HEK293 (cell line): ENCODE measurements around the gene DCDC2B.

Source experiments
- BCL11B ChIP-seq: fragments of 450-650 bp; formaldehyde crosslinking; IDR thresholded peaks from 2 replicates; pipeline ENCODE4 v1.5.1; 2016; ENCODE audit warnings: low read depth, missing biosample characterization, missing genetic modification characterization
- HOXD13 ChIP-seq: sonication (generic); formaldehyde crosslinking; IDR thresholded peaks from 2 replicates; pipeline ENCODE4 v1.8.0; 2022; ENCODE audit warnings: missing genetic modification reagents, borderline replicate concordance
- KLF16 ChIP-seq: fragments of 450-650 bp; formaldehyde crosslinking; IDR thresholded peaks from 2 replicates; pipeline ENCODE4 v1.5.1; 2017; ENCODE audit warnings: missing biosample characterization, missing genetic modification characterization
- KLF9 ChIP-seq: fragments of 450-650 bp; formaldehyde crosslinking; IDR thresholded peaks from 2 replicates; pipeline ENCODE4 v1.5.1; 2016; ENCODE audit warnings: missing biosample characterization, missing genetic modification characterization, low read depth
- PRDM1 ChIP-seq: fragments of 450-650 bp; formaldehyde crosslinking; IDR thresholded peaks from 2 replicates; pipeline ENCODE4; 2016; ENCODE audit warnings: missing biosample characterization, missing genetic modification characterization
- ZNF112 ChIP-seq: fragments of 450-650 bp; formaldehyde crosslinking; IDR thresholded peaks from 2 replicates; pipeline ENCODE4 v1.5.0; 2017; ENCODE audit warnings: missing biosample characterization, missing genetic modification characterization
- ZNF121 ChIP-seq: fragments of 450-650 bp; formaldehyde crosslinking; IDR thresholded peaks from 2 replicates; pipeline ENCODE4 v1.5.1; 2016; ENCODE audit warnings: missing biosample characterization, missing genetic modification characterization
- ZNF155 ChIP-seq: fragments of 450-650 bp; formaldehyde crosslinking; IDR thresholded peaks from 2 replicates; pipeline ENCODE4 v1.5.1; 2016; ENCODE audit warnings: missing biosample characterization, missing genetic modification characterization
- ZNF157 ChIP-seq: fragments of 450-650 bp; formaldehyde crosslinking; IDR thresholded peaks from 2 replicates; pipeline ENCODE4 v1.5.1; 2016; ENCODE audit warnings: missing biosample characterization, missing genetic modification characterization
- ZNF16 ChIP-seq: fragments of 450-650 bp; formaldehyde crosslinking; IDR thresholded peaks from 2 replicates; pipeline ENCODE4 v1.5.1; 2016; ENCODE audit warnings: low read depth, missing biosample characterization, missing genetic modification characterization
- ZNF174 ChIP-seq: fragments of 450-650 bp; formaldehyde crosslinking; IDR thresholded peaks from 2 replicates; pipeline ENCODE4 v1.5.0; 2017; ENCODE audit warnings: missing biosample characterization, mild to moderate bottlenecking, missing genetic modification characterization
- ZNF248 ChIP-seq: fragments of 450-650 bp; formaldehyde crosslinking; IDR thresholded peaks from 2 replicates; pipeline ENCODE4 v1.5.1; 2017; ENCODE audit warnings: missing biosample characterization, missing genetic modification characterization
- ZNF311 ChIP-seq: fragments of 450-650 bp; formaldehyde crosslinking; IDR thresholded peaks from 2 replicates; pipeline ENCODE4 v1.5.1; 2017; ENCODE audit warnings: missing biosample characterization, missing genetic modification characterization, borderline replicate concordance
- ZNF350 ChIP-seq: fragments of 450-650 bp; formaldehyde crosslinking; IDR thresholded peaks from 2 replicates; pipeline ENCODE4 v1.5.0; 2017; ENCODE audit warnings: missing biosample characterization, mild to moderate bottlenecking, missing genetic modification characterization
- ZNF501 ChIP-seq: fragments of 450-650 bp; formaldehyde crosslinking; IDR thresholded peaks from 2 replicates; pipeline ENCODE4 v1.5.1; 2016; ENCODE audit warnings: missing biosample characterization, missing genetic modification characterization
- ZNF548 ChIP-seq: fragments of 450-650 bp; formaldehyde crosslinking; IDR thresholded peaks from 2 replicates; pipeline ENCODE4 v1.5.1; 2016; ENCODE audit warnings: missing biosample characterization, missing genetic modification characterization
- ZNF585B ChIP-seq: fragments of 450-650 bp; formaldehyde crosslinking; IDR thresholded peaks from 2 replicates; pipeline ENCODE4 v1.5.1; 2016; ENCODE audit warnings: missing biosample characterization, missing genetic modification characterization
- ZNF664 ChIP-seq: fragments of 450-650 bp; formaldehyde crosslinking; IDR thresholded peaks from 2 replicates; pipeline ENCODE4 v1.5.1; 2016; ENCODE audit warnings: missing biosample characterization, missing genetic modification characterization
- ZNF830 ChIP-seq: fragments of 450-650 bp; IDR thresholded peaks from 2 replicates; pipeline ENCODE4 v1.5.0; 2018; ENCODE audit warnings: missing biosample characterization, missing genetic modification characterization, low read depth, mild to moderate bottlenecking, moderate library complexity
- ZNF843 ChIP-seq: fragments of 450-650 bp; formaldehyde crosslinking; IDR thresholded peaks from 2 replicates; pipeline ENCODE4 v1.5.1; 2016; ENCODE audit warnings: missing biosample characterization, missing genetic modification characterization
- TF ChIP-seq, protein P1 (sequence below): fragments of 450-650 bp; formaldehyde crosslinking; IDR thresholded peaks from 2 replicates; pipeline ENCODE4 v1.5.1; 2016; ENCODE audit warnings: missing biosample characterization, missing genetic modification characterization, borderline replicate concordance
- TF ChIP-seq, protein P2 (sequence below): fragments of 450-650 bp; formaldehyde crosslinking; IDR thresholded peaks from 2 replicates; pipeline ENCODE4 v1.5.1; 2016; ENCODE audit warnings: missing biosample characterization, missing genetic modification characterization
- TF ChIP-seq, protein P3 (sequence below): fragments of 450-650 bp; formaldehyde crosslinking; IDR thresholded peaks from 2 replicates; pipeline ENCODE4 v1.5.1; 2017; ENCODE audit warnings: missing biosample characterization, missing genetic modification characterization
- TF ChIP-seq, protein P4 (sequence below): fragments of 450-650 bp; formaldehyde crosslinking; IDR thresholded peaks from 2 replicates; pipeline ENCODE4 v1.5.1; 2016; ENCODE audit warnings: missing biosample characterization, missing genetic modification characterization
- TF ChIP-seq, protein P5 (sequence below): fragments of 450-650 bp; formaldehyde crosslinking; IDR thresholded peaks from 2 replicates; pipeline ENCODE4 v1.5.1; 2016; ENCODE audit warnings: missing biosample characterization, missing genetic modification characterization
- TF ChIP-seq, protein P6 (sequence below): fragments of 450-650 bp; formaldehyde crosslinking; IDR thresholded peaks from 2 replicates; pipeline ENCODE4 v1.5.1; 2016; ENCODE audit warnings: missing biosample characterization, missing genetic modification characterization
- TF ChIP-seq, protein P7 (sequence below): fragments of 450-650 bp; formaldehyde crosslinking; IDR thresholded peaks from 2 replicates; pipeline ENCODE4 v1.5.1; 2016; ENCODE audit warnings: missing biosample characterization, missing genetic modification characterization

Gene DCDC2B

DNA sequence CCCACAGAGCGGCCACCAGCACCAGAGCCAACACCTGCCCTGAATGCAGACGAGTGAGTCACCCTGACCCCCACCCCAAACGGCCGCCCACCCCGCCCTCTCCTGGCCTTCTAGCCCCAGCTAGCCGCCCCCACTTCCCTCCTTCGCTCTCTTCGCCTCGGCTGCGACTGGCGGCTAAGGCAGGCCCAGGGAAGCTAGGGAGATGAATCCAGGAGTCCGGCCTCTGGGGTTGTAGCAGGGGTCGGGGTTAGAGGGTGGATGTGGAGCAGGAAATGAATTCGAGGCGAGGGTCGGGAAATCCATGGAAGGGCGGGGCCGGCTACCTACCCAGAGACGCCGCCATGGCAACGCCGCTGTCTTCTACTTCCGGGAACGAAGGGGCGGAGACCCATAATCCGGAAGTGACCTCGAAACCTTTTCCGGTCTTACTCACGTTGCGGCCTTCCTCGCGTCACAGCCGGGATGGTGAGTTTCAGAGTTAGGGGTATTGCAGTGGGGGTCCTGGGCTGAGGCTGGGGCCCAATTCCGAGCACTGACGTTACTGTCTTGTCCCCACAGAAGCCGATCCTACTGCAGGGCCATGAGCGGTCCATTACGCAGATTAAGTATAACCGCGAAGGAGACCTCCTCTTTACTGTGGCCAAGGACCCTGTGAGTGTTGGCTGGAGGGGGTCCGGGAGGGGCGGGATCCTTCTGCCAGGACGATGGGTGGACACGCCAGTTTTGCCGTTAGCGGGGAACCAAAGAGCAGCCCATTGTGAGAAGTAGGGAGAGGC, 13.3 kb downstream of the DCDC2B start, which contains the start of the genes EIF3I and TMEM234 (continued):
- no peak for TF ChIP-seq ZNF155 (tag by site-specific recombination)
- no peak for TF ChIP-seq ZNF843
- no peak for TF ChIP-seq ZNF585B (tag by site-specific recombination)
- no peak for TF ChIP-seq ZNF548 (tag by site-specific recombination)
- TF ChIP-seq PRDM1 (tag by site-specific recombination): no peak
- no peak for TF ChIP-seq HOXD13 (CRISPR knock-in tag)
- TF ChIP-seq, protein P1, sequence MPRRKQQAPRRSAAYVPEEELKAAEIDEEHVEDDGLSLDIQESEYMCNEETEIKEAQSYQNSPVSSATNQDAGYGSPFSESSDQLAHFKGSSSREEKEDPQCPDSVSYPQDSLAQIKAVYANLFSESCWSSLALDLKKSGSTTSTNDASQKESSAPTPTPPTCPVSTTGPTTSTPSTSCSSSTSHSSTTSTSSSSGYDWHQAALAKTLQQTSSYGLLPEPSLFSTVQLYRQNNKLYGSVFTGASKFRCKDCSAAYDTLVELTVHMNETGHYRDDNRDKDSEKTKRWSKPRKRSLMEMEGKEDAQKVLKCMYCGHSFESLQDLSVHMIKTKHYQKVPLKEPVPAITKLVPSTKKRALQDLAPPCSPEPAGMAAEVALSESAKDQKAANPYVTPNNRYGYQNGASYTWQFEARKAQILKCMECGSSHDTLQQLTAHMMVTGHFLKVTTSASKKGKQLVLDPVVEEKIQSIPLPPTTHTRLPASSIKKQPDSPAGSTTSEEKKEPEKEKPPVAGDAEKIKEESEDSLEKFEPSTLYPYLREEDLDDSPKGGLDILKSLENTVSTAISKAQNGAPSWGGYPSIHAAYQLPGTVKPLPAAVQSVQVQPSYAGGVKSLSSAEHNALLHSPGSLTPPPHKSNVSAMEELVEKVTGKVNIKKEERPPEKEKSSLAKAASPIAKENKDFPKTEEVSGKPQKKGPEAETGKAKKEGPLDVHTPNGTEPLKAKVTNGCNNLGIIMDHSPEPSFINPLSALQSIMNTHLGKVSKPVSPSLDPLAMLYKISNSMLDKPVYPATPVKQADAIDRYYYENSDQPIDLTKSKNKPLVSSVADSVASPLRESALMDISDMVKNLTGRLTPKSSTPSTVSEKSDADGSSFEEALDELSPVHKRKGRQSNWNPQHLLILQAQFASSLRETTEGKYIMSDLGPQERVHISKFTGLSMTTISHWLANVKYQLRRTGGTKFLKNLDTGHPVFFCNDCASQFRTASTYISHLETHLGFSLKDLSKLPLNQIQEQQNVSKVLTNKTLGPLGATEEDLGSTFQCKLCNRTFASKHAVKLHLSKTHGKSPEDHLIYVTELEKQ (tag by site-specific recombination): no peak
- TF ChIP-seq, protein P2, sequence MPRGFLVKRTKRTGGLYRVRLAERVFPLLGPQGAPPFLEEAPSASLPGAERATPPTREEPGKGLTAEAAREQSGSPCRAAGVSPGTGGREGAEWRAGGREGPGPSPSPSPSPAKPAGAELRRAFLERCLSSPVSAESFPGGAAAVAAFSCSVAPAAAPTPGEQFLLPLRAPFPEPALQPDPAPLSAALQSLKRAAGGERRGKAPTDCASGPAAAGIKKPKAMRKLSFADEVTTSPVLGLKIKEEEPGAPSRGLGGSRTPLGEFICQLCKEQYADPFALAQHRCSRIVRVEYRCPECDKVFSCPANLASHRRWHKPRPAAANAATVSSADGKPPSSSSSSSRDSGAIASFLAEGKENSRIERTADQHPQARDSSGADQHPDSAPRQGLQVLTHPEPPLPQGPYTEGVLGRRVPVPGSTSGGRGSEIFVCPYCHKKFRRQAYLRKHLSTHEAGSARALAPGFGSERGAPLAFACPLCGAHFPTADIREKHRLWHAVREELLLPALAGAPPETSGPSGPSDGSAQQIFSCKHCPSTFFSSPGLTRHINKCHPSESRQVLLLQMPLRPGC (tag by site-specific recombination): no peak
- TF ChIP-seq ZNF501: peak; percentile 71; the same call in 1 of the 2 replicates
- TF ChIP-seq KLF9: peak; percentile 85
- no peak for TF ChIP-seq BCL11B (tag by site-specific recombination)
- TF ChIP-seq ZNF311: no peak
- no peak for TF ChIP-seq ZNF121 (tag by site-specific recombination)
- TF ChIP-seq ZNF248 (tag by site-specific recombination): no peak
- TF ChIP-seq ZNF174 (tag by site-specific recombination): no peak
- TF ChIP-seq ZNF157 (tag by site-specific recombination): no peak
- no peak for TF ChIP-seq ZNF664 (tag by site-specific recombination)
- 0 out of 2 replicates have a peak, but pooled peaks have one; percentile 40 for TF ChIP-seq KLF16 (tag by site-specific recombination)
- TF ChIP-seq, protein P3, sequence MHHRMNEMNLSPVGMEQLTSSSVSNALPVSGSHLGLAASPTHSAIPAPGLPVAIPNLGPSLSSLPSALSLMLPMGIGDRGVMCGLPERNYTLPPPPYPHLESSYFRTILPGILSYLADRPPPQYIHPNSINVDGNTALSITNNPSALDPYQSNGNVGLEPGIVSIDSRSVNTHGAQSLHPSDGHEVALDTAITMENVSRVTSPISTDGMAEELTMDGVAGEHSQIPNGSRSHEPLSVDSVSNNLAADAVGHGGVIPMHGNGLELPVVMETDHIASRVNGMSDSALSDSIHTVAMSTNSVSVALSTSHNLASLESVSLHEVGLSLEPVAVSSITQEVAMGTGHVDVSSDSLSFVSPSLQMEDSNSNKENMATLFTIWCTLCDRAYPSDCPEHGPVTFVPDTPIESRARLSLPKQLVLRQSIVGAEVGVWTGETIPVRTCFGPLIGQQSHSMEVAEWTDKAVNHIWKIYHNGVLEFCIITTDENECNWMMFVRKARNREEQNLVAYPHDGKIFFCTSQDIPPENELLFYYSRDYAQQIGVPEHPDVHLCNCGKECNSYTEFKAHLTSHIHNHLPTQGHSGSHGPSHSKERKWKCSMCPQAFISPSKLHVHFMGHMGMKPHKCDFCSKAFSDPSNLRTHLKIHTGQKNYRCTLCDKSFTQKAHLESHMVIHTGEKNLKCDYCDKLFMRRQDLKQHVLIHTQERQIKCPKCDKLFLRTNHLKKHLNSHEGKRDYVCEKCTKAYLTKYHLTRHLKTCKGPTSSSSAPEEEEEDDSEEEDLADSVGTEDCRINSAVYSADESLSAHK: no peak
- no peak for TF ChIP-seq ZNF112 (tag by site-specific recombination)
- TF ChIP-seq, protein P4, sequence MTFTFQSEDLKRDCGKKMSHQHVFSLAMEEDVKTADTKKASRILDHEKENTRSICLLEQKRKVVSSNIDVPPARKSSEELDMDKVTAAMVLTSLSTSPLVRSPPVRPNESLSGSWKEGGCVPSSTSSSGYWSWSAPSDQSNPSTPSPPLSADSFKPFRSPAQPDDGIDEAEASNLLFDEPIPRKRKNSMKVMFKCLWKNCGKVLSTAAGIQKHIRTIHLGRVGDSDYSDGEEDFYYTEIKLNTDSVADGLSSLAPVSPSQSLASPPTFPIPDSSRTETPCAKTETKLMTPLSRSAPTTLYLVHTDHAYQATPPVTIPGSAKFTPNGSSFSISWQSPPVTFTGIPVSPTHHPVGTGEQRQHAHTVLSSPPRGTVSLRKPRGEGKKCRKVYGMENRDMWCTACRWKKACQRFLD: no peak
- TF ChIP-seq, protein P5, sequence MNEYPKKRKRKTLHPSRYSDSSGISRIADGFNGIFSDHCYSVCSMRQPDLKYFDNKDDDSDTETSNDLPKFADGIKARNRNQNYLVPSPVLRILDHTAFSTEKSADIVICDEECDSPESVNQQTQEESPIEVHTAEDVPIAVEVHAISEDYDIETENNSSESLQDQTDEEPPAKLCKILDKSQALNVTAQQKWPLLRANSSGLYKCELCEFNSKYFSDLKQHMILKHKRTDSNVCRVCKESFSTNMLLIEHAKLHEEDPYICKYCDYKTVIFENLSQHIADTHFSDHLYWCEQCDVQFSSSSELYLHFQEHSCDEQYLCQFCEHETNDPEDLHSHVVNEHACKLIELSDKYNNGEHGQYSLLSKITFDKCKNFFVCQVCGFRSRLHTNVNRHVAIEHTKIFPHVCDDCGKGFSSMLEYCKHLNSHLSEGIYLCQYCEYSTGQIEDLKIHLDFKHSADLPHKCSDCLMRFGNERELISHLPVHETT (tag by site-specific recombination): peak; percentile 24
- no peak for TF ChIP-seq ZNF16 (tag by site-specific recombination)
- TF ChIP-seq, protein P6, sequence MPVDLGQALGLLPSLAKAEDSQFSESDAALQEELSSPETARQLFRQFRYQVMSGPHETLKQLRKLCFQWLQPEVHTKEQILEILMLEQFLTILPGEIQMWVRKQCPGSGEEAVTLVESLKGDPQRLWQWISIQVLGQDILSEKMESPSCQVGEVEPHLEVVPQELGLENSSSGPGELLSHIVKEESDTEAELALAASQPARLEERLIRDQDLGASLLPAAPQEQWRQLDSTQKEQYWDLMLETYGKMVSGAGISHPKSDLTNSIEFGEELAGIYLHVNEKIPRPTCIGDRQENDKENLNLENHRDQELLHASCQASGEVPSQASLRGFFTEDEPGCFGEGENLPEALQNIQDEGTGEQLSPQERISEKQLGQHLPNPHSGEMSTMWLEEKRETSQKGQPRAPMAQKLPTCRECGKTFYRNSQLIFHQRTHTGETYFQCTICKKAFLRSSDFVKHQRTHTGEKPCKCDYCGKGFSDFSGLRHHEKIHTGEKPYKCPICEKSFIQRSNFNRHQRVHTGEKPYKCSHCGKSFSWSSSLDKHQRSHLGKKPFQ (tag by site-specific recombination): no peak
- TF ChIP-seq ZNF350 (tag by site-specific recombination): no peak
- TF ChIP-seq, protein P7, sequence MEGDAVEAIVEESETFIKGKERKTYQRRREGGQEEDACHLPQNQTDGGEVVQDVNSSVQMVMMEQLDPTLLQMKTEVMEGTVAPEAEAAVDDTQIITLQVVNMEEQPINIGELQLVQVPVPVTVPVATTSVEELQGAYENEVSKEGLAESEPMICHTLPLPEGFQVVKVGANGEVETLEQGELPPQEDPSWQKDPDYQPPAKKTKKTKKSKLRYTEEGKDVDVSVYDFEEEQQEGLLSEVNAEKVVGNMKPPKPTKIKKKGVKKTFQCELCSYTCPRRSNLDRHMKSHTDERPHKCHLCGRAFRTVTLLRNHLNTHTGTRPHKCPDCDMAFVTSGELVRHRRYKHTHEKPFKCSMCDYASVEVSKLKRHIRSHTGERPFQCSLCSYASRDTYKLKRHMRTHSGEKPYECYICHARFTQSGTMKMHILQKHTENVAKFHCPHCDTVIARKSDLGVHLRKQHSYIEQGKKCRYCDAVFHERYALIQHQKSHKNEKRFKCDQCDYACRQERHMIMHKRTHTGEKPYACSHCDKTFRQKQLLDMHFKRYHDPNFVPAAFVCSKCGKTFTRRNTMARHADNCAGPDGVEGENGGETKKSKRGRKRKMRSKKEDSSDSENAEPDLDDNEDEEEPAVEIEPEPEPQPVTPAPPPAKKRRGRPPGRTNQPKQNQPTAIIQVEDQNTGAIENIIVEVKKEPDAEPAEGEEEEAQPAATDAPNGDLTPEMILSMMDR (tag by site-specific recombination): no peak
- no peak for TF ChIP-seq ZNF830
